GM13977 (cell line): Measurements from ENCODE around the gene RCBTB1.

ENCODE experiments used
- DNase-seq: peaks from one replicate; pipeline ENCODE4 v3.0.0; 2012; ENCODE audit warnings: low spot score
- CTCF ChIP-seq: IDR thresholded peaks from 2 replicates; pipeline ENCODE4 v1.5.1; 2012; ENCODE audit warnings: mild to moderate bottlenecking, control low read depth; ENCODE audit not compliant: insufficient read depth; ENCODE audit errors: extremely low read depth, missing control alignments
- in situ Hi-C: fragments of 300-500 bp; cut with MboI; formaldehyde crosslinking; loops from one replicate; pipeline ENCODE4 v1.12.0; 2022; ENCODE audit warnings: low sequenced_read_pairs, low pct_unique_long_range_greater_than_20kb, mixed read lengths, inconsistent platforms; ENCODE audit not compliant: unreplicated experiment

The RCBTB1 gene

DNA sequence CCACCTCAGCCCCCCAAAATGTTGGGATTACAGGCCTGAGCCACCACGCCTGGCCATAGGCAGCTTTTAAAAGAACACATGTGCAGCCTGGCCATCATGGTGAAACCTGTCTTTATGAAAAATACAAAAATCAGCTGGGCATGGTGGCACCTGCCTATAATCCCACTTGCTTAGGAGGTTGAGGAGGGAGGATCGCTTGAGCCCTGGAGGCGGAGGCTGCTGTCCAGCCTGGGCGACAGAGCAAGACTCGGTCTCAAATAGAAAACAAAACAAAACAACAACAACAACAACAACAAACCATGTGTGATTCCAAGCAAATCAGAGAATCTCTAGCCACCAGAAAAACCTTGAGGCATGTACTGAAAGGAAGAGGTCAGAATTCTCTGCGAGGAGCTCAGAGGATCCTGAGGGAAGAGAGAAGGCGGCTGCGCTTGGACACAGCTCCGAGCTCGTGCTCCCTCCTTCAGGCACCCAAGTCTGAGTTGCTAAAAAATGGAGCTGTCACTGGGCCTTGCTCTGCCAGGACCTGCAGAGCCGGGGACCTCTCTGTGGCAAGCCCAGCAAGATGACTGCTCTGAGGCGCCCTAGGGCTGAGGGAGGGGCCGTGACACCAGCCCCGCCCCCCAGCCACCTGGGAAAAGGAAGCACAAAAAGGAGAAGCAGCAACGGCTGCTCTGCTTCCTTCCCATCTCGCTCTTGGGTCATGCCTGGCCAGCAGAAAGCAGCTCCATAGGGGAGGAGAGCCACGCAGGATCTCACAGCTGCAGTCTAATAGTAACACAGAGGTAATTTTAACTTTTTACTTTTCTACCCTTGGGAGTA is 42.7 kb upstream of the RCBTB1 start, which contains the start of gene ARL11:
TSS of gene ARL11 (plus strand) at position 677 of the 822 bp plus-strand sequence. CDS start 1,941 bp downstream, outside the sequence.
- in situ Hi-C loops = no loop called here
- peak; percentile 83 for DNase-seq

GRCh38 chr13:49625392-49626079 is 40.2 kb upstream of the RCBTB1 start:
- in situ Hi-C loops = no loop called here
- no peak for TF ChIP-seq CTCF
- no peak for DNase-seq

More for the DNA sequence above, 42.7 kb upstream of the RCBTB1 start, which contains the start of gene ARL11:
- TF ChIP-seq CTCF = no peak

- in situ Hi-C loops = no loop called here
- TF ChIP-seq CTCF = no peak
- no peak for DNase-seq
These were observed 38.9 kb upstream of the RCBTB1 start for GRCh38 chr13:49624229-49624628.

GRCh38 chr13:49622174-49622946 is 37.0 kb upstream of the RCBTB1 start:
- no peak for TF ChIP-seq CTCF
- in situ Hi-C loops = no loop called here
- DNase-seq = no peak

- DNase-seq = peak; percentile 69
- no peak for TF ChIP-seq CTCF
- in situ Hi-C loops = no loop called here
These were observed 34.8 kb upstream of the RCBTB1 start for GRCh38 chr13:49620170-49620621.

DNA sequence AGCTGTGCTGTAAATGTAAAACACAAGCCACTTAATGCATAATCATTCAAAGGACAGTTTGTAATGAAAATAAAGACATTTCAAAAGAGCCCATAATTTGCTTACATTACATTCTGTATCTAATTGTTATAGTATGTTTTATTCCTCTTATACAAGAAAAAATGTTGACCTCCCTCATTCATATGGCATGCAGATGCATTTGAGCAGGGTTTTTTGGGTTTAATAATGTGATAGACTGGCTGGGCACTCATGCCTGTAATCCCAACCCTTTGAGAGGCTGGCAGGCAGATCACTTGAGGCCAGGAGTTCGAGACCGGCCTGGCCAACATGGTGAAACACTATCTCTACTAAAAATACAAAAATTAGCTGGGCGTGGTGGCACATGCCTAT is 31.3 kb upstream of the RCBTB1 start:
- in situ Hi-C loops = loop anchor here (10.0 kb wide), 1 partner anchor 312 kb away; no protein-coding TSS in a partner anchor
- no peak for TF ChIP-seq CTCF
- DNase-seq = no peak
